ENCODE measurements around the gene TRAF1. TPM values are rescaled to one million over a fixed set of nuclear protein-coding genes. Genes with fewer than 3 reads are reported as not detected.

TRAF1 gene
- polyA plus RNA-seq, 1 donor from 2014 or later = 0.89 TPM

GRCh38 chr9:120914396-120914795, 12.2 kb downstream of the TRAF1 start:
- Histone ChIP-seq H3K4me2 (ENCODE audit: low read length) (no peak overlapping the region), H3K9ac (ENCODE audit: low read length) (no peak overlapping the region), H2AFZ (ENCODE audit: low read depth, low read length) (no peak overlapping the region), H4K20me1 (ENCODE audit: insufficient read depth) (no peaks in the 10 kb centered on the region), H3K79me2 (replicated peaks; ENCODE audit: insufficient read depth, low read length) (no peaks in the 10 kb centered on the region), H3K27me3 (ENCODE audit: insufficient read depth, low read depth, low read length) (no peaks in the 10 kb centered on the region), H3K27ac (ENCODE audit: low read length) (no peak overlapping the region), H3K9me2 (ENCODE audit: insufficient read depth, low read length) (no peaks in the 10 kb centered on the region), H3K4me3 (ENCODE audit: low read length) (no peak overlapping the region), H3F3A (ENCODE audit: insufficient read depth, low read length, poor library complexity, severe bottlenecking) (no peaks in the 10 kb centered on the region), H3K36me3 (ENCODE audit: insufficient read depth, low read length) (no peaks in the 10 kb centered on the region), H3K9me3 (ENCODE audit: low read length) (no peaks in the 10 kb centered on the region)
- no peak for TF ChIP-seq CTCF (IDR thresholded peaks at IDR 0.05; ENCODE audit: poor library complexity, severe bottlenecking)
- TF ChIP-seq POLR2AphosphoS5 (IDR thresholded peaks at IDR 0.05) = no peak
- no peak for TF ChIP-seq REST (IDR thresholded peaks at IDR 0.05; ENCODE audit: borderline replicate concordance)
- no peak for TF ChIP-seq RAD21 (conservative IDR thresholded peaks at IDR 0.05)
- no peak for TF ChIP-seq EP300 (conservative IDR thresholded peaks at IDR 0.05; ENCODE audit: poor library complexity, severe bottlenecking)
- TF ChIP-seq SMC3 (conservative IDR thresholded peaks at IDR 0.05; ENCODE audit: poor library complexity) = no peak
- no peak for TF ChIP-seq TAF1 (IDR thresholded peaks at IDR 0.05; ENCODE audit: low read depth)
- no peak for TF ChIP-seq MXI1 (conservative IDR thresholded peaks at IDR 0.05; ENCODE audit: poor library complexity, severe bottlenecking)
- no peak for TF ChIP-seq EZH2 (IDR thresholded peaks at IDR 0.05; ENCODE audit: borderline replicate concordance, insufficient read depth, low read length, poor library complexity, severe bottlenecking)

GRCh38 chr9:120913647-120914264, 12.8 kb downstream of the TRAF1 start:
- Histone ChIP-seq H3F3A (ENCODE audit: insufficient read depth, low read length, poor library complexity, severe bottlenecking) (no peaks in the 10 kb centered on the region), H3K9me3 (ENCODE audit: low read length) (no peaks in the 10 kb centered on the region), H2AFZ (ENCODE audit: low read depth, low read length) (no peak overlapping the region), H3K36me3 (ENCODE audit: insufficient read depth, low read length) (no peaks in the 10 kb centered on the region), H3K4me2 (ENCODE audit: low read length) (no peak overlapping the region), H4K20me1 (ENCODE audit: insufficient read depth) (no peaks in the 10 kb centered on the region), H3K79me2 (replicated peaks; ENCODE audit: insufficient read depth, low read length) (no peaks in the 10 kb centered on the region), H3K27ac (ENCODE audit: low read length) (no peak overlapping the region), H3K4me3 (ENCODE audit: low read length) (no peak overlapping the region), H3K9ac (ENCODE audit: low read length) (no peak overlapping the region), H3K27me3 (ENCODE audit: insufficient read depth, low read depth, low read length) (no peaks in the 10 kb centered on the region), H3K9me2 (ENCODE audit: insufficient read depth, low read length) (no peaks in the 10 kb centered on the region)
- TF ChIP-seq EP300 (conservative IDR thresholded peaks at IDR 0.05; ENCODE audit: poor library complexity, severe bottlenecking) (no peak), TAF1 (IDR thresholded peaks at IDR 0.05; ENCODE audit: low read depth) (no peak), EZH2 (IDR thresholded peaks at IDR 0.05; ENCODE audit: borderline replicate concordance, insufficient read depth, low read length, poor library complexity, severe bottlenecking) (no peak)

Measured in neural cell (in vitro differentiated cells).